ENCODE results near the gene CD2BP2.
A peak's percentile ranks its signal among the peaks of the same experiment; 100 is the strongest.
"Not testable (repeated sequence)": the region's sequence is repeated elsewhere in the genome, so short reads cannot be mapped to it uniquely, and the experiment has no call there.

The CD2BP2 gene

DNA sequence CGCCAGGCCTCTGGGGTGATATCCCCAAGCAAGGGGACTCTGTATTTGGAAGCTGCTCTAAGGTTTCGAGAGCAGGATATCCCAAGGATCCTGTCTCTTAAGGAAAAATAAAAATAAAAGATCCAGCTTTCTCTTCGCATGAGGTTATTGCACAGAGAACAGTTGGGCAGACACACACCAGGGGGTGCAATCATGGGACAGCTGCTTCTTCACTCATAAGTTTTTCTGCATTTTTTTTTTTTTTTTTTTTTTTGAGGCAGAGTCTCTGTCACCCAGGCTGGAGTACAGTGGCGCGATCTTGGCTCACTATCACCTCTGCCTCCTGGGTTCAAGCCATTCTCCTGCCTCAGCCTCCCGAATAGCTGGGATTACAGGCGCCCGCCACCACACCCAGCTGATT, 13.1 kb downstream of the CD2BP2 start:
- DNase-seq = not testable (repeated sequence)

- no peak for DNase-seq
Measured at GRCh38 chr16:30340621-30341020, 14.5 kb downstream of the CD2BP2 start.

GRCh38 chr16:30338715-30339114, 16.4 kb downstream of the CD2BP2 start:
- DNase-seq = not testable (repeated sequence)

- not testable (repeated sequence) for DNase-seq
Measured at GRCh38 chr16:30337964-30338357, 17.1 kb downstream of the CD2BP2 start.

DNA sequence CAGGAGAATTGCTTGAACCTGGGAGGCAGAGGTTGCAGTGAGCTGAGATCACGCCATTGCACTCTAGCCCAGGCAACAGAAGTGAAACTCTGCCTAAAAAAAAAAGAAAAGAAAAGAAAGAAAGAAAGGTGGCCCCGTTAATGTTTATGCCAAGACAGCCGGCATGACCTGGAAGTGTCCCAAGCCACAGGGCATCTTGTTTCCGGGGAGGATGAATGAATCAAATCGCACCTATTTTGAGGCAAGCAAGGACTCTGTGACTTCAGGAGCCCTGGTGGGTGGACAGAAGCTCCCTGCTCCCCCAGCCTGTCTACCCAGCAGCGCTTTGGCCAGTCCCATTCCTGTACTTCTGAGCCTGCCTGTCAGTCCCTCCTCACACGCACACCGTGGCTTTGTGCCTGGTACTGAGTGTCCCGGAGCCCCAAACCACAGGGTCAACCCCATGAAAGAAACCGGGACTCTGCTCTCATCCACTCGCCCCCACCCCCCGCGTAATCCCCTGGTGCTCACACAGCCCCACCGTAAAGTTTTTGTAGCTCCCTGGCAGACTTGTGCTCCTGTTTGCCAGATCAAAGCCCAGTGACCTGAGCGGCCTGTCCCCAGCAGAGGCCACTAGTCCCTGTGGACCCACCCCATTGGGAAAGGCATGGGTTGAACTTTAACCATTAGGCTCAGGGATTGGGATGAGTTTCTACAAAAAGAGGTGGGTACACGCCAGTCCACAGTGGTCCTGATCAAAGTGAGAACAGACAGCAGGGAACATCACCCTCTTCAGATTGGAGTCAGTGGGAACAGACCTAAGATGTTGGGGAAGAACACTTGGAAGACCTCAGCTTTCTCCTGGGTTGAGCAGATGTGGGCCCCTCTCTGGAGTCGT, 19.3 kb downstream of the CD2BP2 start:
- DNase-seq = no peak

DNA sequence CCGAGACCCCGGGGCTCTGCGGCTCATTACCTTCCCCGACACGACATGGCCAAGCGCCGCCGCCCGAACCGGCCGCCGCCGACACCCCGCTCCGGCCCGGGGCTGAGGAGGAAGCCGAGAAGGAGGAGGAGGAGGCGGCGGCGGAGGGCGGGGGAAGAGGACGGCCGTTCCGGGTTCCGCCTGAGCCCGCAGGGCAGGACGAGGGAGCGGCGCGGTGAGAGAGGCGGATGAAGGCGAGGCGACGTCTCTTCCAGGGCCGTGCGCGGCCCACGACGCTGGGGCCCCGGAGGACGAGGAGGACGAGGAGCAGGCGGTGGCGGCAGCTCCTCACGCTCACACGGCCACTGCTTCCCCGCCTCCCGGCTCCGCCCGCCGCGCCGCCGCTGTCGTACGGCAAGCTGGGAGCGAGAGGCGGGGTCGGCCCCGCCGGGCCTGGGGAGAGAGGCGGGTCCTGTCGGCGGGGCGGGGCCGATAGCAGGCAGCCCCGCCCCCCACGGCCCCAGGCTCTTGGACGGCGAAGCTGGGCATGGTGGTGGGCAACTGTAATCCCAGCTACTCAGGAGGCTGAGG, 20.0 kb downstream of the CD2BP2 start:
- DNase-seq = peak; percentile 54

DNA sequence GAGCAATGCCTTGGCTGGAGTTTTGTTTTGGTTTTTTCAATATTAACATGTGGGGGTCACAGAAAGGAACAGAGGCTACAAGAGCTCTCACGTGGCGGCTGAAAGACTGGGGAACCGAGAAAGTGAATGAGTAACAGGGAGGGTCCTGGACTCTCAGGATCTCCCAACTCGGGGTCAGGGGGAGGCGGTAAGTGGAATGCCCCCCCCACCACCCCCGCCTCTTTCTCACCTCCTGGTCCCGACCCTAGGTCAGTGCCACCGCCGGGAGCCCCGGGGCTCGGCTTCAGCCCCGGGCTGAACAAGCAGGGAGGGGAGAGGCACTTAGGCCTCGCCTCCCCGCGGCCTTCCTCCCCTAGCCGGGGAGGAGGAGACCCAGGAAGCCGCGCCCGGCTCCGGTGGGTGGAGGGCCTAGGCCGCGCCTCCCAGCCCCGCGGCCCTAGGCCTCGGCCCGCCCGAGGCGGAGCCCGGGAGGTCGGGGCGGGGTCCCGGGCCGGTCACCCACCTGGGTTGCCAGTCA, 20.6 kb downstream of the CD2BP2 start:
- DNase-seq = not testable (repeated sequence)

DNA sequence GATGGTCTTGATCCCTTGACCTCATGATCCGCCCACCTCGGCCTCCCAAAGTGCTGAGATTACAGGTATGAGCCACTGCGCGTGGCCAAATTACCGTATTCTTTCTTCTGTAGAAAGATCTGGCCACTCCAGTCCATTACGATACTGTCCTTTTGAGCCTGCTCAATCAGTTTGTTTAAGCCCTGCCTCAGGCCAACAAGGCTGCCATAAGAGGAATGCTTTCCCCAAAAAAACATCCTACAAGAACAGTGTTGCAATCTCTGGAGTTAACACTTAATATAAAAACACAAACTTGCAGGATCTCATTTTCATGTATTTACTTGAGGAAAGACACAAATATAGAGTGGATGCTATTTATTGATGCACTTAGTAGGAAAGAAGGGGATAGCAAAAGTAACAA, 30.9 kb downstream of the CD2BP2 start:
- DNase-seq = not testable (repeated sequence)

GRCh38 chr16:30318647-30319046, 36.5 kb downstream of the CD2BP2 start:
- DNase-seq = not testable (repeated sequence)

- not testable (repeated sequence) for DNase-seq
Measured at GRCh38 chr16:30310937-30311336, 44.2 kb downstream of the CD2BP2 start.

- not testable (repeated sequence) for DNase-seq
Measured at GRCh38 chr16:30309255-30309654, 45.9 kb downstream of the CD2BP2 start.
